HG02885 (cell line): ENCODE measurements around the gene PIR.

Experiments
- ATAC-seq: cut with Tn5 transposase; IDR thresholded peaks from one replicate; pipeline ENCODE4 v1.9.1; 2021; ENCODE audit warnings: mild to moderate bottlenecking; ENCODE audit not compliant: unreplicated experiment, poor library complexity

PIR gene

GRCh38 chrX:15425024-15425423, 68.1 kb downstream of the PIR start:
- no peak for ATAC-seq

DNA sequence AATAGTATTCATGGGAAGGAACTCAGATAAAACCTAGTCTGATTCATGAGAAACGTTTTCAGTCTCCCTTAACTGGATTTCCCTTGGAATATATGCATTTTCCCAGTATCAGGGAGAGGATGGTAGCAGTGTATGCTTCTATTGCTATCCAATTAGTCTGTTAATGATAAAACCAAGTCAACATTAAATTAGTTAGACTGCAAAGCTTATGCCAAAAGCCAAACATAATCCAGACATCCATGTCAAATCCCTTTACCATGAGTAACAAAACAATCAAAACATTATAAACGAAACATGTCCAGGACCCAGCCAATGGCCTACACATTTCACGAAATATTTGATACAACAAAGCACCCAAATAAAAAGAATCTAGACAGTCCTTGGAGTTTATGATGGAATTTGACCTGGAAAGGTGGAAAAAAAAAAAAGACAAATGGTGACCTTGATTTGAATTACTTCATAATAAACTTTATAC, 74.4 kb downstream of the PIR start:
- no peak for ATAC-seq

DNA sequence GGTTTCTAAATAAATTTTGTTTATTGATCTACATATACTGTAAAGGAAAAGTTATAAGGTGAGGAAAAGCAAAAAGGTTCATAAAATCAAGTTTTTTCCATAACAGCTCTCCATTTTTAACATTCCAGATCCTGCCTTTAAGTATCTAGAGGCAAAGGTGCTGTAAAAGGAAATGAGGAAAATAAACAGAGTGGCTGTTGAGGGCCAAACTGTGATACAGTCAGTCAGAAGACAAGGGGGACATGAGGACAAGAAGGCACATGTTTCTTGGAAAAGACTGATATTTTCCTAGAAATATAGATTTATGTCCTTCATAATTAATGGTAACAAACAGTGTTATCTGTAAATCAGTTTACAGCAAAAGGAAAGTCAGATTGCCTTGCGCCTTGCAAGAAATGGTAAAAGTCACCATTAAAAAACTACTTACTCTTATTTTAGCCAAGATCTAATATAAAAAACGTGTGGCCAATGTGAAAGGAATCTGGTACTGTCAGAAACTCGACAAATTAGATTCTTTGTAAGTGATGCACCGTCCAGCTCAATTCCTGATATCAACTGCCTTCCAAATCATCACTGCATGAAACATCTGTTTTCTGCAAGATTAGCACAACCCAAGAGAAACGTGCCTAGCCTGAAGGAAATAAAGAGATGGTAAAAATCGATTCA, 75.0 kb downstream of the PIR start:
- ATAC-seq, result no peak

DNA sequence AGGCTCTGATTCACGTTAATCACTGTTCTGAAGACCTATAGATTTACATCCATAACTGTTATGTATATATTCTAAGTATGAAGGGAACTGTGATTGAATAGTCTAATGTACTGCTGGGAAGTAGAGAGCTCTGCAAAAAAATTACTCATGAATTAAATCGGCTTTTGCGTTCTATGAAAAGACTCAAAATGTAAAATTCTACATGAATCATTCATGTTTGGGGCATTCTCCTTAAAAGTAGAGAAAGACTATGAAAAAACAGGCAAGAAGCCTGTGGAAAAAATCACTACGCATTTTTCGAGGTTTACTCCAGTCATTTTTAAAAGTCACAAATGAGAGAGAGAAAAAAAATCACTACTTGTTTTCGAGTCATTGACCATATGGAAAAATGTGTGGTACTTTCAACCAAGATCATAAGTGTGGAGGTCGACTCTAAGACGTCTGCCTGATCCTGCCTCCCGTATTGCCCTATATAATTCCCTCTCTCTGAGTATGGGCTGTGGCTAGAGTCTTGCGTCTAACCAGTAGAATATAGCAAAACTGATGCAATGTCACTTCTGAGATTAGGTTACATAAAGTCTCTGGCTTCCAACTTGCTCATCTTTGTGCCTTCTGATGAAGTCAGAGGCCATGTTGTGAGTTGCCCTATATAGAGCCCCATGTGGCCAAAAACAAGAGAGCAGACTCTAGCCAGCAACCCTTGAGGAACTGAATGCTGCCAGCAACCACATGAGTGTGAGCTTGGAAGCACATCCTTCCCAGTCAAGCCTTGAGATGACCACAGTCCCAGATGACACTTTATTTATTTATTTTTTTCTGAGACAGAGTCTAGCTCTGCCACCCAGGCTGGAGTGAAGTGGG, 76.8 kb downstream of the PIR start:
- no peak for ATAC-seq

GRCh38 chrX:15413101-15413500, 80.0 kb downstream of the PIR start:
- ATAC-seq, result no peak

DNA sequence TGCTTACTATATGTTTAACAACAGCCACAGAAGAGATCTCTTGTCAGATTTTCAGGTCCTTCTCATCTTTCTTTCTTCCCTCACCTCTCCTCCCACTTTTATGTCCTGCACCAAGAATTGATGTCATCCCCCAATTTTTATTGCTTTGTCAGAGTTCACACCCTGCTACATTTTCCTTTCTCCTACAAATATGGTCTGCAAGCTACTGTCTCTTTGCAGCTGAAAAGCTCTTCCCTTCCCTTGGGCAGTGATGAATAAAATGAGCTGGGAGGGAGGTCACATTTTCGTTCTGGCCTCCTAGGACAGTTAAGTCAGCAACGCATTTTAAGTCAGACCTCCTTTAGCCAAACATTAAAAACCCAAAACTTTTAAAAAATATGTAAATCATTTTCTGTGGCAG, 82.2 kb downstream of the PIR start:
- ATAC-seq, result no peak

- ATAC-seq, result no peak
These were observed 82.7 kb downstream of the PIR start for GRCh38 chrX:15410430-15410829.

DNA sequence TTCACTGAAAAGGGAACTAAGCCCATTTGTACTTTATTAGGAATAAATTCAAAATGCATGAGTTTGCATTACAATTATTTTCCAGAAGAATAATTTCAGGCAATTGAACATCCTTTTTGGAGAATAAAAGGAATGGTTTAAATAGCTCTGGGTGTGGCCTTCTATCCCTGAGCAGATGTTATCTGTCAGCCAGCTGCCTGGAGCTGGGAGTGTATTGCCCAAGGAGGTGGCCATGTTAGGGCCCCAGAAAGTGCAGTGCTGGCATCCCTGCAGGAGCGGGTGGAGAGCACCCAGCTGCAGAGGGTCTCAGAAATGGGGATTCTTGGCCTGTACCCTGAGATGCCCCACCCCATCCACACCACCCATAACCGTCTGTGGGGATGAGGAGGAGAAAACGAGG, 87.3 kb downstream of the PIR start:
- ATAC-seq, result no peak

GRCh38 chrX:15404401-15405096, 88.6 kb downstream of the PIR start:
- ATAC-seq, result no peak

DNA sequence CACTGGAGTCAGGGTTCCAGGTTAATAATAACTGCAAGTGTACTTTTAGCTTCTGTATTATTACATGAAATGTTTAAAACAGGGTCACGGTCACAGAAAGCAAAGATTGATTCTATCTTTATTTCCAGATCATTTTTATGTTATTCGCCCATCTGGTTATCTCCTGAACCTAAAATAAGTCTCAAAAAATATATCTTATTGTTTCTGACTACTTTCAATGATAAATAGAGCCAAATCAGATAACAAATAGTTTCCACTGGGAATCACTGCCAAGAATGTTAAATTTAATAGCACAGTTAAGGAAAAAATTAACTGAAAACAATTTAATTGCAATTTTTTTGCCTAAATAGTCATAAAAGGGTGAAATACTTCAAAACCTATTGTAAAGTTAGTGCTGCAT, 91.8 kb downstream of the PIR start:
- ATAC-seq, result no peak

DNA sequence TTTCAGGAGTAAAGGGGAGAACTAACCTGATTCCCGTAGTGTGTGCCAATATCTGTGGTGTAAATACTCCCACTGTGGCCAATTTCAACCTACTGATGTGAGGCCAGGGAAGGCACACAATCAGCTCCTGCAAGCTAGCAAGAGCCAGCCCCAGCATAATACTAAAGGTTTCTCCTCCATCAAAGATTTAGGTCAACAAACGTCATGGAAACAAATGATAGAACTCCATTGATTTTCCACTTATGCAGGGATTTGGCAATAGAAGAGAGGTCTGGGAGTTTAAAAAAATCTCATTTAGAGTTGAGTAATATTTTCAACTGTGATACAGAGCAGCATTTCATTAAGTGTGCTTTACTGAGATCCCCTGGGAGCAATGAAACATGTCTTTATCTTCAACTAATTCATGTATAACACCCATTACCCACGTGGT, 93.2 kb downstream of the PIR start:
- ATAC-seq, result no peak

- no peak for ATAC-seq
These were observed 94.3 kb downstream of the PIR start for GRCh38 chrX:15398874-15399273.

GRCh38 chrX:15395789-15396188, 97.3 kb downstream of the PIR start:
- no peak for ATAC-seq

DNA sequence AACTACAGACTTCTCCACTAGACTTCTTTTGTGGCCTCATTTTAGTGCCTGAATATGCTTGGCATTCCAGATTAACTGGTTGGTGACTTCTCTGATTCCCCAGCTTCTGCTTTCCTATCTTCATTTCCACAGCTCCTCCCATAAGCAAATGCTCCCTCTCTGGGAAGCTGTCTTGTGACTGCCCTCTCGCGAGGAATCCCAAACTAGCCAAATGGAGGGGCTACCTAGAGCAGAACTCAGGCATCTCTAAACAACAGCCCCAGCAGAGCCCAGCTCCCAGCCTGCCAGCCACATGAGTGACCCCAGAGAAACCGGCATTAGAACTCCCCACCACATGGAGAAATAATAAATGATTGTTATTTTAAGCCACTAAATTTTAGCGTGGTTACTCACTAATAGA, 101.3 kb downstream of the PIR start:
- ATAC-seq, result no peak

DNA sequence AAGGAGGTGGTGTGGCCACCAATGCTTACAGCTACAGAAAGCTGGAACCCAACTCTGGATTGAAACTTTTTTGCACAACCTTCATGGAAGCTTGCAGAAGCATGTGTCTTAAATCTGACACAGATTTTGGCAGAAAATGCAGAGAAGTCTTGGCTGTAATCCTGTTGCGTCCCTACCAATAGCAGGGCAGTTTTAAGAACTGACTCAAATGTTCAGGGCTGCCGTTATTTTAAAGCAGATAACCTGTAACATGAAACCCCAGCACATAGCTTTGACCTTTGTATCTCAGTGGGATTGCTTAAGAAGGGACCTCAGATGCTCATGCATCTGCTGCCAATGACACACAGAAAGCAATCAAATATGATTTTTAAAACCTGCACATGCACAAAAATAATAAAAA, 108.8 kb downstream of the PIR start, which contains the start of gene VEGFD:
Gene VEGFD (minus strand): TSS at position 110 of the 400 bp plus-strand sequence. CDS start 467 bp downstream, outside the sequence.
- ATAC-seq, result no peak

- ATAC-seq, result no peak
These were observed 110.3 kb downstream of the PIR start for GRCh38 chrX:15382813-15383212.

DNA sequence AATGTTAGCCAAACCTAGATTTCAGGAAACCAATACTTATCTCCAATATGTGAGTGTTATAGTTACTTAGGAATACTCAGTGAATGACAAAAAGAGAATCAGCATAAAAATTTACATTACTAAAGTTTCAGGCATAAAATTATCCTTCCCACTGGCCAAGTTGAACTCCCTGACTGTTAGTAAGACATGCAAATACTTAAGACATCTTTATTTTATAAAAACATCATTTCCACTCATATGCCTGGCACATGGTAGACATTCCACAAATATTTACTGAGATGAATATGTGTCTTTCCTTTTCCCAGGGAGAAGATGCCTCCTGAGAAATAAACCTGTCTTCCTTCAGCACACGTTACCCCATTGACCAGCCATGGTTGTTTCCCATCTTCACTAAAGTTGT, 116.2 kb downstream of the PIR start:
- no peak for ATAC-seq

DNA sequence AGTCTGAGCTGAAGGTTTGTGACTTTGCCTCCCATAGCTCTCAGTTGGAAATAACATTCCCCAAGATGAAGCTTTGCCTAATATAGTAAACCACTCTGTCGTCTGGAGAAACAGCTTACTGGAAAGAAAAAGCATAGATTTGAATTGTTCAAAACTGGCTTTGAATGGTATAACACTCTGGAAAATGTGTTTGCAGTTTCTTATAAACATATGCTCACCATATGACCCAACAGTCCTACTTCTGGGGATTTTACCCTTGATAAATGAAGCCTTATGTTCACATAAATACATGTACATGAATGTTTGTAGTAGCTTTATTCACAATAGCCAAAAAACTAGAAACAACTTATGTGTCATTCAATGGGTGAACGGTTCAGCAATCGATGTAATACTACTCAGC, 119.2 kb downstream of the PIR start:
- ATAC-seq, result no peak

GRCh38 chrX:15366506-15367352, 126.4 kb downstream of the PIR start:
- no peak for ATAC-seq

GRCh38 chrX:15359701-15360100, 133.4 kb downstream of the PIR start:
- ATAC-seq, result no peak
